Left lung (tissue), 10 donors: ENCODE measurements around the gene KCTD17. TPM values are rescaled to one million over a fixed set of nuclear protein-coding genes. Genes with fewer than 3 reads are reported as not detected.
A peak's percentile ranks its signal among the peaks of the same experiment; 100 is the strongest.

Source experiments
- ATAC-seq: fragments of 200-7000 bp; cut with Tn5 transposase; one replicate; pipeline ENCODE4 v1.9.1; 2020; ENCODE audit warnings: moderate library complexity
- DNase-seq, 4 donors: peaks; one replicate each; pipeline ENCODE4 v3.0.0-alpha.2; 2013 to 2020
- H3K27ac ChIP-seq, 2 donors: fragments of 200-600 bp; sonication (generic) in 1 of 2; one replicate each; pipeline versions ENCODE4 v1.5.0 to v1.8.0; 2020 to 2021
- H3K27me3 ChIP-seq, 2 donors: fragments of 200-600 bp; sonication (generic) in 1 of 2; one replicate each; pipeline versions ENCODE4 v1.5.0 to v1.8.0; 2020 to 2021
- H3K36me3 ChIP-seq, 2 donors: fragments of 200-600 bp; sonication (generic) in 1 of 2; one replicate each; pipeline versions ENCODE4 v1.5.0 to v1.8.0; 2020 to 2021
- H3K4me1 ChIP-seq, 2 donors: fragments of 200-600 bp; one replicate each; pipeline ENCODE4 v1.8.0; 2021
- H3K4me3 ChIP-seq, 2 donors: fragments of 200-600 bp; sonication (generic) in 1 of 2; one replicate each; pipeline versions ENCODE4 v1.5.0 to v1.8.0; 2020 to 2021; ENCODE audit warnings: mild to moderate bottlenecking in 1 of 2
- H3K9me3 ChIP-seq, 2 donors: fragments of 200-600 bp; sonication (generic) in 1 of 2; one replicate each; pipeline versions ENCODE4 v1.5.0 to v1.8.0; 2020 to 2021
- intact Hi-C, 2 donors: fragments of 100-400 bp; cut with DNase I; formaldehyde crosslinking; loops; one replicate each; pipeline versions ENCODE4 v1.11.2 to v1.14.2; 2022
- polyA plus RNA-seq, 6 donors: library from polyadenylated mRNA; unstranded; fragments of 120-200 nt; gene quantifications; one replicate each; pipeline ENCODE4 v1.2.1, GENCODE V29; 2013; ENCODE audit not compliant: insufficient read length in 6 of 6
- total RNA-seq, 2 donors: library from RNA; stranded (reverse); fragmentation: NEBNext Ultra II Directional; extraction: Animal tissue kit (Norgen Biotek cat#: 25700); gene quantifications; one replicate each; pipeline ENCODE4 v1.2.1, GENCODE V29; 2021
- TF ChIP-seq, protein P1 (sequence below), 2 donors: fragments of 200-600 bp; sonication (generic) in 1 of 2; IDR thresholded peaks; one replicate each; pipeline versions ENCODE4 v1.5.0 to v1.8.0; 2021; ENCODE audit warnings: antibody characterized with exemption in 2 of 2
- donor health status: DM: no; HTN: yes; CAD: no.
- donor health status: DM: no; HTN: no; CAD: no.

Gene KCTD17
- total and polyA plus RNA-seq, 8 donors, result 20.5 to 34.2 (median 25.6) TPM

DNA sequence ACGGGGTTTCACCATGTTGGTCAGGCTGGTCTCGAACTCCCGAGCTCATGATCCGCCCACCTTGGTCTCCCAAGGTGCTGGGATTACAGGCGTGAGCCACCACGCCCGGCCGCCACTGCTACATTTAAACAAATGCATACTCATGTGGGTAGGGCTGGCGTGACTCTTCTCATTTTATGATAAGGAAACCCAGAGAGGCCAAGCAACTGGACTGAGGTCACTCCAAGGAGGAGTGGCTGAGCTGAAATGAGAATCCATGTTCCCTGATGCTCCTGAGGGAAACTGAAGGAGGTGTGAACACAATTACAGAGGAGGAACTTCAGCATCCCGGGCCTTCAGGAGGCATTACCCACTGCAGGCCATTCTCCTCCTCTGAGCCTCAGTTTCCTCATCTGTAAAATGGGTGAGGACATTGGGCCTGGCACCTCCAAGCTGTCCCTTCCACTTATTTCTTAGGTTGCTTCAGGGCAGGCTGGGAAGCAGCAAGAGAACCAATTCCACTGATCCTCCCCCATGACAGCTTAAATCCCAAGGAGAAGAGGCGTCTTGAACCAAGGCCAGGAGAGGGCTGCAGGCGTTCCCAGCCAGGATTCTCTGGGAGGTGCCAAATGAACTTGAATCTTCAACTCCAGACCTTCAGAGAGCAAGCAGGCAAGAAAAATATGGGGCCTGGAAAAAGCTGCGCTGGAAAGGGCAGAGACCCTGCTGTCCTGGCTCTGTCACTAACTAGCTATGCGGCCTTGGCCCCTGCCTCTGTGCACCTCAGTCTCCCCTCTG lies 35.2 kb upstream of the KCTD17 start:
- Histone ChIP-seq H3K27me3 (no peaks in the 10 kb centered on the region), H3K4me1 (peaks cover 12 to 58% of the 10 kb centered on the region in 2 donors), H3K36me3 (peaks cover 0 to 10% of the 10 kb centered on the region in 2 donors), H3K27ac (no peak overlapping the region), H3K4me3 (no peak overlapping the region), H3K9me3 (no peaks in the 10 kb centered on the region)
- DNase-seq (no peak), ATAC-seq (no peak)
- TF ChIP-seq, protein P1, sequence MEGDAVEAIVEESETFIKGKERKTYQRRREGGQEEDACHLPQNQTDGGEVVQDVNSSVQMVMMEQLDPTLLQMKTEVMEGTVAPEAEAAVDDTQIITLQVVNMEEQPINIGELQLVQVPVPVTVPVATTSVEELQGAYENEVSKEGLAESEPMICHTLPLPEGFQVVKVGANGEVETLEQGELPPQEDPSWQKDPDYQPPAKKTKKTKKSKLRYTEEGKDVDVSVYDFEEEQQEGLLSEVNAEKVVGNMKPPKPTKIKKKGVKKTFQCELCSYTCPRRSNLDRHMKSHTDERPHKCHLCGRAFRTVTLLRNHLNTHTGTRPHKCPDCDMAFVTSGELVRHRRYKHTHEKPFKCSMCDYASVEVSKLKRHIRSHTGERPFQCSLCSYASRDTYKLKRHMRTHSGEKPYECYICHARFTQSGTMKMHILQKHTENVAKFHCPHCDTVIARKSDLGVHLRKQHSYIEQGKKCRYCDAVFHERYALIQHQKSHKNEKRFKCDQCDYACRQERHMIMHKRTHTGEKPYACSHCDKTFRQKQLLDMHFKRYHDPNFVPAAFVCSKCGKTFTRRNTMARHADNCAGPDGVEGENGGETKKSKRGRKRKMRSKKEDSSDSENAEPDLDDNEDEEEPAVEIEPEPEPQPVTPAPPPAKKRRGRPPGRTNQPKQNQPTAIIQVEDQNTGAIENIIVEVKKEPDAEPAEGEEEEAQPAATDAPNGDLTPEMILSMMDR (IDR thresholded peaks at IDR 0.05), result no peak
- intact Hi-C loops, result no loop called here

DNA sequence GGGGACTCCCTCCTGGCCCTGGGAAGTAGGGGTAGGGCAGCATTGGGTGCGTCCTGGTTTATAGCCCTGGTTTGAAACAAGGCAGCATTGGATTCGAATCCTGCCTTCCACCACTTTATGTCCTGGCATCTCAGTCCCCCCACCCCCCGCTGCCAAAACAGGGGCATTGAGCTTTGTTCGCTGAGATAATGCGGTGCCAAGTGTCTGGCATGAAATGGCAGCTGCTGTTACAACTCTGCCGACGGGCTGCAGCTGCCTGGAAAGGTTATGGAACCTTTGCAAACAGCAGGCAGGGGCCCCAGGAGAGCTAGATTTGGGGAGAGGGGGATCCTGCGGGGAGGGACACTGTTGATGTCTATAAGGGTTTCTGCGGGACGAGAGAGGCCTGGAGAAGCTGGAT lies 34.2 kb upstream of the KCTD17 start:
- no peak overlapping the region for H3K27ac ChIP-seq
- ATAC-seq (no peak), DNase-seq (no peak)
- no peaks in the 10 kb centered on the region for H3K27me3 ChIP-seq
- TF ChIP-seq, protein P1 (IDR thresholded peaks at IDR 0.05), result no peak
- peaks cover 0 to 10% of the 10 kb centered on the region in 2 donors for H3K36me3 ChIP-seq
- H3K4me1 ChIP-seq, result peaks cover 16 to 63% of the 10 kb centered on the region in 2 donors
- H3K4me3 ChIP-seq, result peak overlapping the region in 1 of 2 donors; percentile 82
- intact Hi-C loops, result no loop called here
- H3K9me3 ChIP-seq, result no peaks in the 10 kb centered on the region

DNA sequence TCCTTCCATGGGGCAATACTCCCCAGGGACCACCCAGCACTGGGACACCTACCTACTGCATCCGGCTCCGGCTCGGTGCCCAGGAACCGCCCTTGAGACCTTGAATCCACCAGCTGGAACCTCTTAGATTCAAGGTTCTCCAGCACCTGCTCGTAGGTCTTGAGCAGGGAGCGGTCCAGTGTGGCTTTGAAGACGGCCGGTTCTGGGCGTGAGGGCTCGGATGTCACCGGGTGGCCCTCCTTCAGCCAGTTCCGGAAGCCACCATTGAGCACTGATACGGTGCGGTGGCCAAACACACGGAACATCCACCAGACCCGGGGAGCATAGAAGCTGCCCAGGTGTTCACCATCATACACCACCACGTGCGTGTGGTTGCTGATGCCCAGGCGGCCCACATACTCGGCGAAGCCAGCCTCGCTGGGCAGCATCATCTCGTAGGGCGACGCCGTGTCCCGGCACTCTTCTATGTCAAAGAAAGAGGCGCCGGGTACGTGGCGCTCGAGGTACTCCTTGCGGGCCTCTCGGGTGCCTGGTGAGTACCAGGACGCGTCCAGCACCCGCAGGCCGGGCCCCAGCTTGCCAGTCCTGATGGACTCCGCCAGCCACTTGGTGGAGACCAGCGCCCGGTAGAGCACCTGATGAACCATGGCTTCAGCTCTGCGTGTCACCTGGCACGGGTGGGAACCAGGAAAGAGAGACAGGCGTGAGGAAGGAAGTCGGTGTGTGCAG lies 33.3 kb upstream of the KCTD17 start:
- Histone ChIP-seq H3K27me3 (no peaks in the 10 kb centered on the region), H3K4me1 (peaks cover 16 to 65% of the 10 kb centered on the region in 2 donors), H3K36me3 (peaks cover 0 to 10% of the 10 kb centered on the region in 2 donors), H3K9me3 (no peaks in the 10 kb centered on the region), H3K27ac (peak overlapping the region; percentile 83 to 85), H3K4me3 (peak overlapping the region; percentile 82 to 91)
- ATAC-seq, result no peak
- DNase-seq, result no peak
- intact Hi-C loops, result no loop called here
- TF ChIP-seq, protein P1 (IDR thresholded peaks at IDR 0.05), result no peak

DNA sequence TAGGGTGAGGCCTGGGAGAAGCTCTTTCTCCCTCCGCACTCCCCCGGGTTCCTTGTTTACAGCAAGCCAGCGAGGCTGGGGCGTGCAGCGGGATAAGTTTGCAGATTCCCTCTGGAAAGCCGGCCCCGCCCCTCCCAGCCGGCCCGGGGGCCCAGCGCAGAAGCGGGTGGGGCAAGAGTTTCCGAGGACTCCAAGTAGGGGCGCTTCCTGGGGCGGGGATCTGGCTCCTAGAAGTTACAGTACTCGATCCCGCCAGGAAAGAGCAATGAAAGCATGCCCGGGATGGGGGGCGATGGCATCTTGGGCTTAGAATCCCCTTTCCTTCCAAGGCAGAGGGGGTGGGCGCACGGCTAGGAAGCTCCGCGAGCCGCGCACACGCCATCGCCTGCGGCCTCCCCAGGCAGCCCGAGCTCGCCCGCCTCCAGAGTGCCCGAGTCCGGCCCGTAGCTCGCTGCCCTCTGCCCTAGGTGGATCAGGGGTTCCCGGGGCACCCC lies 32.7 kb upstream of the KCTD17 start:
- Histone ChIP-seq H3K27me3 (no peaks in the 10 kb centered on the region), H3K4me1 (peaks cover 16 to 59% of the 10 kb centered on the region in 2 donors), H3K4me3 (peak overlapping the region; percentile 82 to 91), H3K9me3 (no peaks in the 10 kb centered on the region), H3K36me3 (peaks cover 0 to 10% of the 10 kb centered on the region in 2 donors), H3K27ac (peak overlapping the region; percentile 83 to 85)
- intact Hi-C loops, result no loop called here
- TF ChIP-seq, protein P1 (IDR thresholded peaks at IDR 0.05), result peak in 1 of 2 donors; percentile 3
- ATAC-seq (peak; percentile 58), DNase-seq (peak in 3 of 4 donors; percentile 67 to 89 (median 72))
